ENCODE results near the gene NAALADL2. TPM values are rescaled to one million over a fixed set of nuclear protein-coding genes. Genes with fewer than 3 reads are reported as not detected.

NAALADL2 gene
- total and polyA plus RNA-seq, 2 of the 4 experiments (the other 2 are of a cell fraction), result 3.8 to 19.2 TPM

- 94% methylated on average over 2 of the region's 3 CpGs; no CpG with 5 or more reads in 1 of the 2 experiments for WGBS, 2 experiments (ENCODE audit: extremely low coverage in 2 of 2, insufficient read length in 1 of 2)
- Histone ChIP-seq H3K36me3 (ENCODE audit: control insufficient read depth, insufficient read depth, low read length) (no peaks in the 10 kb centered on the region), H3K18ac (ENCODE audit: low read depth, low read length) (no peak overlapping the region), H3K9me3 (ENCODE audit: control insufficient read depth, insufficient read depth, low read length) (no peaks in the 10 kb centered on the region), H3K27me3 (ENCODE audit: control insufficient read depth, insufficient read depth, low read length) (no peaks in the 10 kb centered on the region), H2BK20ac (ENCODE audit: low read depth, low read length) (no peak overlapping the region), H2BK120ac (ENCODE audit: low read depth, low read length) (no peak overlapping the region), H3K4me2 (ENCODE audit: low read depth, low read length) (no peak overlapping the region), H4K8ac (ENCODE audit: low read depth in 2 of 2, low read length in 2 of 2) (no peak overlapping the region), H3K4me1 (ENCODE audit: control insufficient read depth, insufficient read depth, low read length) (no peaks in the 10 kb centered on the region), H3K9me1 (ENCODE audit: insufficient read depth, low read length) (no peaks in the 10 kb centered on the region), H3K9ac (ENCODE audit: low read depth, low read length) (no peak overlapping the region), H3K14ac (replicated peaks; ENCODE audit: low read depth, low read length) (no peak overlapping the region), H2AFZ (replicated peaks; ENCODE audit: low read length, poor library complexity) (no peak overlapping the region), H3K79me1 (ENCODE audit: low read depth in 1 of 2, low read length in 2 of 2) (no peaks in the 10 kb centered on the region), H3K56ac (ENCODE audit: extremely low read depth, insufficient read depth, low read length) (no peak overlapping the region), H3K27ac (ENCODE audit: insufficient read depth, low read length) (no peak overlapping the region), H2BK15ac (ENCODE audit: low read depth, low read length) (no peak overlapping the region), H4K20me1 (ENCODE audit: insufficient read depth, low read length) (no peaks in the 10 kb centered on the region), H2BK5ac (ENCODE audit: low read depth, low read length, poor library complexity, severe bottlenecking) (no peak overlapping the region), H2AK5ac (ENCODE audit: low read depth, low read length) (no peak overlapping the region), H2AK9ac (replicated peaks; ENCODE audit: low read depth, low read length, poor library complexity) (no peak overlapping the region), H3K23ac (ENCODE audit: low read depth, low read length) (no peak overlapping the region), H3K4me3 (ENCODE audit: insufficient read depth, low read depth, low read length) (no peak overlapping the region), H4K5ac (ENCODE audit: low read depth, low read length) (no peak overlapping the region), H3K4ac (ENCODE audit: low read depth, low read length) (no peak overlapping the region), H4K91ac (ENCODE audit: insufficient read depth, low read depth, low read length) (no peak overlapping the region)
- POLR2A ChIA-PET (ENCODE audit: unreplicated experiment), result no interaction called here
- BruUV-seq (replicated peaks), result no TSS peak
- dilution Hi-C loops (cut with HindIII; ENCODE audit: low sequenced_read_pairs, unreplicated experiment) (no loop called here), intact Hi-C loops (cut with micrococcal nuclease) (no loop called here), in situ Hi-C loops (cut with MboI; ENCODE audit: low sequenced_read_pairs) (no loop called here)
- DNase-seq (no peak), ATAC-seq (ENCODE audit: low read depth) (no peak)
- TF ChIP-seq POLR2A (IDR thresholded peaks at IDR 0.05; ENCODE audit: low read depth, low read length) (no peak), MAZ (IDR thresholded peaks at IDR 0.05; ENCODE audit: borderline replicate concordance, low read depth, low read length) (no peak), ELK1 (IDR thresholded peaks at IDR 0.05; ENCODE audit: borderline replicate concordance, low read depth, low read length) (no peak), CEBPB (IDR thresholded peaks at IDR 0.05; ENCODE audit: low read depth, low read length) (no peak), NFE2L2 (IDR thresholded peaks at IDR 0.05; ENCODE audit: low read depth, low read length) (no peak), SMC3 (IDR thresholded peaks at IDR 0.05; ENCODE audit: low read depth, low read length) (no peak)
- TF ChIP-seq, protein P1, sequence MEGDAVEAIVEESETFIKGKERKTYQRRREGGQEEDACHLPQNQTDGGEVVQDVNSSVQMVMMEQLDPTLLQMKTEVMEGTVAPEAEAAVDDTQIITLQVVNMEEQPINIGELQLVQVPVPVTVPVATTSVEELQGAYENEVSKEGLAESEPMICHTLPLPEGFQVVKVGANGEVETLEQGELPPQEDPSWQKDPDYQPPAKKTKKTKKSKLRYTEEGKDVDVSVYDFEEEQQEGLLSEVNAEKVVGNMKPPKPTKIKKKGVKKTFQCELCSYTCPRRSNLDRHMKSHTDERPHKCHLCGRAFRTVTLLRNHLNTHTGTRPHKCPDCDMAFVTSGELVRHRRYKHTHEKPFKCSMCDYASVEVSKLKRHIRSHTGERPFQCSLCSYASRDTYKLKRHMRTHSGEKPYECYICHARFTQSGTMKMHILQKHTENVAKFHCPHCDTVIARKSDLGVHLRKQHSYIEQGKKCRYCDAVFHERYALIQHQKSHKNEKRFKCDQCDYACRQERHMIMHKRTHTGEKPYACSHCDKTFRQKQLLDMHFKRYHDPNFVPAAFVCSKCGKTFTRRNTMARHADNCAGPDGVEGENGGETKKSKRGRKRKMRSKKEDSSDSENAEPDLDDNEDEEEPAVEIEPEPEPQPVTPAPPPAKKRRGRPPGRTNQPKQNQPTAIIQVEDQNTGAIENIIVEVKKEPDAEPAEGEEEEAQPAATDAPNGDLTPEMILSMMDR (conservative IDR thresholded peaks at IDR 0.05; ENCODE audit: low read depth, low read length), result no peak
- TF ChIP-seq, protein P2, sequence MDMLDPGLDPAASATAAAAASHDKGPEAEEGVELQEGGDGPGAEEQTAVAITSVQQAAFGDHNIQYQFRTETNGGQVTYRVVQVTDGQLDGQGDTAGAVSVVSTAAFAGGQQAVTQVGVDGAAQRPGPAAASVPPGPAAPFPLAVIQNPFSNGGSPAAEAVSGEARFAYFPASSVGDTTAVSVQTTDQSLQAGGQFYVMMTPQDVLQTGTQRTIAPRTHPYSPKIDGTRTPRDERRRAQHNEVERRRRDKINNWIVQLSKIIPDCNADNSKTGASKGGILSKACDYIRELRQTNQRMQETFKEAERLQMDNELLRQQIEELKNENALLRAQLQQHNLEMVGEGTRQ (IDR thresholded peaks at IDR 0.05; ENCODE audit: low read depth, low read length), result no peak
- CTCF ChIA-PET, result no interaction called here
These were observed 643.0 kb downstream of the NAALADL2 start for GRCh38 chr3:175502155-175502554.

Data from IMR-90 (cell line).